GF-D8 (cell line): ENCODE data around the gene LRRC8E.
"Not testable (repeated sequence)": the region's sequence is repeated elsewhere in the genome, so short reads cannot be mapped to it uniquely, and the experiment has no call there.

Experiments
- DNase-seq: peaks from one replicate; lab custom pipeline; 2025; lab: John Stamatoyannopoulos, UW

The LRRC8E gene

GRCh38 chr19:7855426-7856108, 32.7 kb upstream of the LRRC8E start:
- DNase-seq = no peak

GRCh38 chr19:7856109-7856591, 32.2 kb upstream of the LRRC8E start:
- no peak for DNase-seq

- no peak for DNase-seq
Measured at GRCh38 chr19:7856679-7857663, 31.3 kb upstream of the LRRC8E start.

- DNase-seq = no peak
Measured at GRCh38 chr19:7857727-7858108, 30.6 kb upstream of the LRRC8E start.

GRCh38 chr19:7858109-7858770, 30.1 kb upstream of the LRRC8E start:
- DNase-seq = no peak

GRCh38 chr19:7859087-7859486, 29.2 kb upstream of the LRRC8E start:
- not testable (repeated sequence) for DNase-seq

- DNase-seq = no peak
Measured at GRCh38 chr19:7859831-7860713, 28.2 kb upstream of the LRRC8E start.

- DNase-seq = no peak
Measured at GRCh38 chr19:7860714-7861618, 27.3 kb upstream of the LRRC8E start.

- no peak for DNase-seq
Measured at GRCh38 chr19:7861619-7862412, 26.5 kb upstream of the LRRC8E start.

- no peak for DNase-seq
Measured at GRCh38 chr19:7862413-7862951, 25.8 kb upstream of the LRRC8E start.

GRCh38 chr19:7863157-7863970, 24.9 kb upstream of the LRRC8E start:
- no peak for DNase-seq

GRCh38 chr19:7863971-7864689, 24.2 kb upstream of the LRRC8E start:
- DNase-seq = no peak

GRCh38 chr19:7864690-7865074, 23.6 kb upstream of the LRRC8E start:
- no peak for DNase-seq

- no peak for DNase-seq
Measured at GRCh38 chr19:7865262-7865911, 22.9 kb upstream of the LRRC8E start.

GRCh38 chr19:7866399-7867091, 21.8 kb upstream of the LRRC8E start:
- DNase-seq = no peak

- DNase-seq = no peak
Measured at GRCh38 chr19:7867092-7867844, 21.0 kb upstream of the LRRC8E start.
